Stimulated activated CD8-positive, alpha-beta memory T cell treated with anti-CD3 and anti-CD28 coated beads, Interleukin-7, amount 100 ng/mL, for 4 hours (primary cell): ENCODE measurements around the gene GLS.
"Not testable (repeated sequence)": the region's sequence is repeated elsewhere in the genome, so short reads cannot be mapped to it uniquely, and the experiment has no call there.

ENCODE experiments used
- DNase-seq, 2 donors: peaks; one replicate each; pipeline ENCODE4 v3.0.0-alpha.2; 2020; ENCODE audit warnings: low read depth in 2 of 2

The GLS gene

GRCh38 chr2:190993292-190993643, 112.6 kb downstream of the GLS start:
- no peak for DNase-seq

- DNase-seq: no peak
Observed at GRCh38 chr2:190994148-190994547, 113.5 kb downstream of the GLS start.

GRCh38 chr2:190995315-190995714, 114.7 kb downstream of the GLS start:
- not testable (repeated sequence) for DNase-seq

- DNase-seq: no peak
Observed at GRCh38 chr2:190996338-190996946, 115.8 kb downstream of the GLS start.

- no peak for DNase-seq
Observed at GRCh38 chr2:190996947-190997346, 116.3 kb downstream of the GLS start.

GRCh38 chr2:190997526-190998113, 117.0 kb downstream of the GLS start:
- DNase-seq: no peak

GRCh38 chr2:190999058-190999457, 118.4 kb downstream of the GLS start:
- no peak for DNase-seq

- no peak for DNase-seq
Observed at GRCh38 chr2:190999949-191000665, 119.5 kb downstream of the GLS start.

- DNase-seq: no peak
Observed at GRCh38 chr2:191001032-191001431, 120.4 kb downstream of the GLS start.

- DNase-seq: no peak
Observed at GRCh38 chr2:191001624-191002023, 121.0 kb downstream of the GLS start.

GRCh38 chr2:191003405-191004309, 123.0 kb downstream of the GLS start:
- no peak for DNase-seq

GRCh38 chr2:191006297-191006696, 125.7 kb downstream of the GLS start:
- DNase-seq: no peak

GRCh38 chr2:191006997-191007783, 126.6 kb downstream of the GLS start:
- no peak for DNase-seq

GRCh38 chr2:191008286-191008685, 127.7 kb downstream of the GLS start:
- DNase-seq: no peak

- DNase-seq: no peak
Observed at GRCh38 chr2:191009541-191010374, 129.1 kb downstream of the GLS start.

- DNase-seq: no peak
Observed at GRCh38 chr2:191010887-191011885, 130.6 kb downstream of the GLS start.

GRCh38 chr2:191012346-191012745, 131.7 kb downstream of the GLS start:
- no peak for DNase-seq

- no peak for DNase-seq
Observed at GRCh38 chr2:191012845-191013681, 132.4 kb downstream of the GLS start.

- DNase-seq: no peak
Observed at GRCh38 chr2:191013682-191013931, 133.0 kb downstream of the GLS start.
